Measurements from ENCODE around the gene CEL.
A peak's percentile ranks its signal among the peaks of the same experiment; 100 is the strongest.

Gene CEL

GRCh38 chr9:133050142-133050541 lies 11.6 kb upstream of the CEL start:
- H3K27ac Mint-ChIP-seq (ENCODE audit: low read depth): no peak overlapping the region
- no peak overlapping the region for H3K4me3 Mint-ChIP-seq
- peaks cover 18% of the 10 kb centered on the region for H3K36me3 Mint-ChIP-seq (ENCODE audit: insufficient read depth)
- no peaks in the 10 kb centered on the region for H3K9me3 Mint-ChIP-seq
- H3K27me3 Mint-ChIP-seq: no peaks in the 10 kb centered on the region
- ATAC-seq (replicated peaks; ENCODE audit: extremely low read depth, poor library complexity, severe bottlenecking) (no peak), DNase-seq (ENCODE audit: low spot score in 2 of 2) (no peak)
- no peaks in the 10 kb centered on the region for H3K4me1 Mint-ChIP-seq

- DNase-seq (ENCODE audit: low spot score in 2 of 2) (no peak), ATAC-seq (replicated peaks; ENCODE audit: extremely low read depth, poor library complexity, severe bottlenecking) (no peak)
- H3K36me3 Mint-ChIP-seq (ENCODE audit: insufficient read depth): peaks cover 15% of the 10 kb centered on the region
- no peaks in the 10 kb centered on the region for H3K9me3 Mint-ChIP-seq
- no peak overlapping the region for H3K4me3 Mint-ChIP-seq
- no peaks in the 10 kb centered on the region for H3K4me1 Mint-ChIP-seq
- H3K27me3 Mint-ChIP-seq: no peaks in the 10 kb centered on the region
- no peak overlapping the region for H3K27ac Mint-ChIP-seq (ENCODE audit: low read depth)
Measured at GRCh38 chr9:133050781-133051180, 11.0 kb upstream of the CEL start.

- DNase-seq (ENCODE audit: low spot score in 2 of 2): no peak
- peaks cover 15% of the 10 kb centered on the region for H3K36me3 Mint-ChIP-seq (ENCODE audit: insufficient read depth)
- no peak for ATAC-seq (replicated peaks; ENCODE audit: extremely low read depth, poor library complexity, severe bottlenecking)
- no peaks in the 10 kb centered on the region for H3K27me3 Mint-ChIP-seq
- H3K4me1 Mint-ChIP-seq: no peaks in the 10 kb centered on the region
- no peaks in the 10 kb centered on the region for H3K9me3 Mint-ChIP-seq
- H3K4me3 Mint-ChIP-seq: no peak overlapping the region
- no peak overlapping the region for H3K27ac Mint-ChIP-seq (ENCODE audit: low read depth)
Measured at GRCh38 chr9:133051281-133051900, 10.4 kb upstream of the CEL start.

- Mint-ChIP-seq H3K4me1 (no peaks in the 10 kb centered on the region), H3K27me3 (no peaks in the 10 kb centered on the region), H3K27ac (ENCODE audit: low read depth) (no peak overlapping the region), H3K4me3 (no peak overlapping the region), H3K36me3 (ENCODE audit: insufficient read depth) (peaks cover 16% of the 10 kb centered on the region), H3K9me3 (no peaks in the 10 kb centered on the region)
- ATAC-seq (replicated peaks; ENCODE audit: extremely low read depth, poor library complexity, severe bottlenecking): no peak
- DNase-seq (ENCODE audit: low spot score in 2 of 2): no peak
Measured at GRCh38 chr9:133051966-133052539, 9.7 kb upstream of the CEL start.

GRCh38 chr9:133054194-133054890 lies 7.4 kb upstream of the CEL start:
- Mint-ChIP-seq H3K4me3 (no peak overlapping the region), H3K4me1 (peaks cover 19% of the 10 kb centered on the region), H3K9me3 (no peaks in the 10 kb centered on the region), H3K36me3 (ENCODE audit: insufficient read depth) (peaks cover 19% of the 10 kb centered on the region), H3K27me3 (no peaks in the 10 kb centered on the region), H3K27ac (ENCODE audit: low read depth) (no peak overlapping the region)
- no peak for DNase-seq (ENCODE audit: low spot score in 2 of 2)
- ATAC-seq (replicated peaks; ENCODE audit: extremely low read depth, poor library complexity, severe bottlenecking): no peak

- H3K27ac Mint-ChIP-seq (ENCODE audit: low read depth): no peak overlapping the region
- ATAC-seq (replicated peaks; ENCODE audit: extremely low read depth, poor library complexity, severe bottlenecking): no peak
- H3K36me3 Mint-ChIP-seq (ENCODE audit: insufficient read depth): peaks cover 19% of the 10 kb centered on the region
- H3K4me1 Mint-ChIP-seq: peaks cover 25% of the 10 kb centered on the region
- H3K27me3 Mint-ChIP-seq: no peaks in the 10 kb centered on the region
- no peak for DNase-seq (ENCODE audit: low spot score in 2 of 2)
- H3K4me3 Mint-ChIP-seq: no peak overlapping the region
- H3K9me3 Mint-ChIP-seq: no peaks in the 10 kb centered on the region
Measured at GRCh38 chr9:133054966-133055365, 6.8 kb upstream of the CEL start.

- Mint-ChIP-seq H3K36me3 (ENCODE audit: insufficient read depth) (peaks cover 17% of the 10 kb centered on the region), H3K9me3 (no peaks in the 10 kb centered on the region), H3K4me1 (peaks cover 25% of the 10 kb centered on the region), H3K27ac (ENCODE audit: low read depth) (no peak overlapping the region), H3K4me3 (no peak overlapping the region), H3K27me3 (no peaks in the 10 kb centered on the region)
- ATAC-seq (replicated peaks; ENCODE audit: extremely low read depth, poor library complexity, severe bottlenecking): no peak
- DNase-seq (ENCODE audit: low spot score in 2 of 2): no peak
Measured at GRCh38 chr9:133055788-133056420, 5.9 kb upstream of the CEL start.

- Mint-ChIP-seq H3K4me1 (peaks cover 25% of the 10 kb centered on the region), H3K4me3 (no peak overlapping the region), H3K27me3 (no peaks in the 10 kb centered on the region), H3K9me3 (no peaks in the 10 kb centered on the region), H3K36me3 (ENCODE audit: insufficient read depth) (peaks cover 17% of the 10 kb centered on the region), H3K27ac (ENCODE audit: low read depth) (no peak overlapping the region)
- ATAC-seq (replicated peaks; ENCODE audit: extremely low read depth, poor library complexity, severe bottlenecking) (no peak), DNase-seq (ENCODE audit: low spot score in 2 of 2) (no peak)
Measured at GRCh38 chr9:133056533-133056932, 5.2 kb upstream of the CEL start.

- no peaks in the 10 kb centered on the region for H3K27me3 Mint-ChIP-seq
- peaks cover 17% of the 10 kb centered on the region for H3K36me3 Mint-ChIP-seq (ENCODE audit: insufficient read depth)
- ATAC-seq (replicated peaks; ENCODE audit: extremely low read depth, poor library complexity, severe bottlenecking): no peak
- peaks cover 25% of the 10 kb centered on the region for H3K4me1 Mint-ChIP-seq
- DNase-seq (ENCODE audit: low spot score in 2 of 2): no peak
- no peaks in the 10 kb centered on the region for H3K9me3 Mint-ChIP-seq
- H3K4me3 Mint-ChIP-seq: no peak overlapping the region
- H3K27ac Mint-ChIP-seq (ENCODE audit: low read depth): no peak overlapping the region
Measured at GRCh38 chr9:133057006-133057405, 4.8 kb upstream of the CEL start.

GRCh38 chr9:133057553-133057952 lies 4.2 kb upstream of the CEL start:
- H3K9me3 Mint-ChIP-seq: no peaks in the 10 kb centered on the region
- H3K27ac Mint-ChIP-seq (ENCODE audit: low read depth): no peak overlapping the region
- ATAC-seq (replicated peaks; ENCODE audit: extremely low read depth, poor library complexity, severe bottlenecking): no peak
- H3K36me3 Mint-ChIP-seq (ENCODE audit: insufficient read depth): peaks cover 16% of the 10 kb centered on the region
- peaks cover 25% of the 10 kb centered on the region for H3K4me1 Mint-ChIP-seq
- H3K27me3 Mint-ChIP-seq: no peaks in the 10 kb centered on the region
- no peak overlapping the region for H3K4me3 Mint-ChIP-seq
- DNase-seq (ENCODE audit: low spot score in 2 of 2): no peak

GRCh38 chr9:133058071-133058470 lies 3.7 kb upstream of the CEL start:
- H3K4me3 Mint-ChIP-seq: no peak overlapping the region
- H3K9me3 Mint-ChIP-seq: no peaks in the 10 kb centered on the region
- no peaks in the 10 kb centered on the region for H3K27me3 Mint-ChIP-seq
- DNase-seq (ENCODE audit: low spot score in 2 of 2): no peak
- ATAC-seq (replicated peaks; ENCODE audit: extremely low read depth, poor library complexity, severe bottlenecking): no peak
- no peak overlapping the region for H3K27ac Mint-ChIP-seq (ENCODE audit: low read depth)
- peaks cover 25% of the 10 kb centered on the region for H3K4me1 Mint-ChIP-seq
- H3K36me3 Mint-ChIP-seq (ENCODE audit: insufficient read depth): peaks cover 15% of the 10 kb centered on the region

GRCh38 chr9:133058550-133059320 lies 3.0 kb upstream of the CEL start:
- Mint-ChIP-seq H3K27ac (ENCODE audit: low read depth) (peak overlapping the region; percentile 46), H3K4me1 (peaks cover 25% of the 10 kb centered on the region), H3K36me3 (ENCODE audit: insufficient read depth) (peaks cover 13% of the 10 kb centered on the region), H3K27me3 (no peaks in the 10 kb centered on the region), H3K9me3 (no peaks in the 10 kb centered on the region), H3K4me3 (no peak overlapping the region)
- ATAC-seq (replicated peaks; ENCODE audit: extremely low read depth, poor library complexity, severe bottlenecking) (no peak), DNase-seq (ENCODE audit: low spot score in 2 of 2) (no peak)
